ENCODE measurements around the gene AGXT.

The AGXT gene

DNA sequence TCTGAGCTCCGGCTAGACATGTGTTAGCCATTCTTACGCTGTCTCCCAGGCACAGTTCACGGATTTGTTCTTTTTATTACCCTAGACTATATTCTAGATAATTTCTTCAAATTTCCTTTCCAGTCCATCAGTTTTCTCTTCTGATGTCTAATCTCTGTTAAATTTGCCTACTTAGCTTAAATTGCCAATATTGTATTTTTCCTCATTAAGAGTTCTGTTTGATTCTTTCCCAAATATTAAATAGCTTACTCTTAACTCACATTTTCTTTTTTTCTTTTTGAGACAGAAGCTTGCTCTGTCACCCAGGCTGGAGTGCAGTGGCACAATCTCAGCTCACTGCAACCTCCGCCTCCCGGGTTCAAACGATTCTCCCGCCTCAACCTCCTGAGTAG is 58.8 kb downstream of the AGXT start:
- H2AFZ ChIP-seq (ENCODE audit: low read depth, low read length): no peak overlapping the region
- TF ChIP-seq CTCF (IDR thresholded peaks at IDR 0.05; ENCODE audit: low read depth, low read length) (no peak), EZH2phosphoT487 (IDR thresholded peaks at IDR 0.05; ENCODE audit: low read depth) (no peak)
- no peak overlapping the region for H3K27ac ChIP-seq (ENCODE audit: low read length)
- H4K20me1 ChIP-seq (ENCODE audit: insufficient read depth, low read length): no peaks in the 10 kb centered on the region
- H3K36me3 ChIP-seq (replicated peaks; ENCODE audit: low read depth, low read length): no peaks in the 10 kb centered on the region
- no peak overlapping the region for H3K4me2 ChIP-seq (ENCODE audit: low read length)
- no peaks in the 10 kb centered on the region for H3K79me2 ChIP-seq (ENCODE audit: low read length)
- no peaks in the 10 kb centered on the region for H3K4me1 ChIP-seq (ENCODE audit: low read length)
- no peaks in the 10 kb centered on the region for H3K27me3 ChIP-seq (ENCODE audit: low read depth, low read length)
- H3K9me3 ChIP-seq (ENCODE audit: insufficient read depth, low read length): no peaks in the 10 kb centered on the region
- no peak overlapping the region for H3K9ac ChIP-seq (ENCODE audit: low read length)
- no peak overlapping the region for H3K4me3 ChIP-seq (ENCODE audit: low read length)

- Histone ChIP-seq H3K4me2 (ENCODE audit: low read length) (no peak overlapping the region), H3K9ac (ENCODE audit: low read length) (no peak overlapping the region), H4K20me1 (ENCODE audit: insufficient read depth, low read length) (no peaks in the 10 kb centered on the region), H2AFZ (ENCODE audit: low read depth, low read length) (no peak overlapping the region), H3K79me2 (ENCODE audit: low read length) (no peaks in the 10 kb centered on the region), H3K27ac (ENCODE audit: low read length) (no peak overlapping the region), H3K9me3 (ENCODE audit: insufficient read depth, low read length) (no peaks in the 10 kb centered on the region), H3K4me3 (ENCODE audit: low read length) (no peak overlapping the region), H3K36me3 (replicated peaks; ENCODE audit: low read depth, low read length) (no peaks in the 10 kb centered on the region), H3K4me1 (ENCODE audit: low read length) (no peaks in the 10 kb centered on the region), H3K27me3 (ENCODE audit: low read depth, low read length) (no peaks in the 10 kb centered on the region)
- TF ChIP-seq EZH2phosphoT487 (IDR thresholded peaks at IDR 0.05; ENCODE audit: low read depth) (no peak), CTCF (IDR thresholded peaks at IDR 0.05; ENCODE audit: low read depth, low read length) (no peak)
Observed at GRCh38 chr2:240928476-240929363, 60.1 kb downstream of the AGXT start.

DNA sequence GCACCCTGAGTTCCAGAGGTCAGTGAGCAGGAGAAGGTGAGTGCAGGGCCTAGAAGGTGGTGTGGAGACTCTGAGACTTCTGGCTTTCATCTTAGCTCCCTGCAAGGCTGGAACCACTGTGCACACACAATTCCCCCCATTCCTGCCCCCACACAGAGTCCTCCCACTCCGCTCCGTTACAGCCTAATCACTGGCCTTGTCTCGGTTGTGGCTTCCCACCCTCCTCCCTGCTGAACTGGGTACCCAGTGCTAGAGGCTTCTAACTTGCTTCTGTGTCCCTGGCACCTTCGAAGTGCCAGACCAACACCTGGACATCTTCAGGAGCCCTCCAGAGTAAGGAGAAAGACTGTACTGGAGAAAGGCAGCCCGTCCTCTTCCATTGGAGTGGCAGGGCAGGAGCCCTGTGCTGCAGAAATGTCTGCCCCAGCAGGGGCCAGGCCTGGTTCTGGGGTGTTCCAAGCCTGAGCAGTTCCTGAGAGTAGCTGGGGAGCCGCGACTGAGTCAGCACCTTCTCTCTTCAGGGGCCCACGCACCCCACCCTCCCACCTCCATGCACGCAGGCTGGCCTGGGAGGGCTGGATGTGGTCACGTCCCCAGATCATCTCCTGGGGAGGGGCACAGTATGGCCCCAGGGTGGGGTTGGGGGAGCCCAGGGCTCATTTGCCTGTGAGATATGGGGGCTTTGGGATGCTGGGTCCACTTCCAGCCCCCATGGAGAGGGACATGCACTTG is 60.9 kb downstream of the AGXT start:
- H3K4me1 ChIP-seq (ENCODE audit: low read length): no peaks in the 10 kb centered on the region
- H3K36me3 ChIP-seq (replicated peaks; ENCODE audit: low read depth, low read length): no peaks in the 10 kb centered on the region
- no peak overlapping the region for H3K9ac ChIP-seq (ENCODE audit: low read length)
- H3K27ac ChIP-seq (ENCODE audit: low read length): no peak overlapping the region
- no peaks in the 10 kb centered on the region for H3K79me2 ChIP-seq (ENCODE audit: low read length)
- no peak overlapping the region for H3K4me2 ChIP-seq (ENCODE audit: low read length)
- TF ChIP-seq CTCF (IDR thresholded peaks at IDR 0.05; ENCODE audit: low read depth, low read length) (no peak), EZH2phosphoT487 (IDR thresholded peaks at IDR 0.05; ENCODE audit: low read depth) (no peak)
- H3K27me3 ChIP-seq (ENCODE audit: low read depth, low read length): no peaks in the 10 kb centered on the region
- no peak overlapping the region for H3K4me3 ChIP-seq (ENCODE audit: low read length)
- no peak overlapping the region for H2AFZ ChIP-seq (ENCODE audit: low read depth, low read length)
- H4K20me1 ChIP-seq (ENCODE audit: insufficient read depth, low read length): no peaks in the 10 kb centered on the region
- H3K9me3 ChIP-seq (ENCODE audit: insufficient read depth, low read length): no peaks in the 10 kb centered on the region
